HepG2 (cell line): ENCODE data around the gene ZNF526. TPM values are rescaled to one million over a fixed set of nuclear protein-coding genes. Genes with fewer than 3 reads are reported as not detected.
A peak's percentile ranks its signal among the peaks of the same experiment; 100 is the strongest.

Experiments used
- ELF1 ChIP-seq: sonication (generic); formaldehyde crosslinking; IDR thresholded peaks from 2 replicates; pipeline ENCODE4 v1.4.0; 2020; ENCODE audit warnings: missing genetic modification reagents
- HMGA1 ChIP-seq: sonication (generic); formaldehyde crosslinking; conservative IDR thresholded peaks from 2 replicates; pipeline ENCODE4 v1.4.0; 2020; ENCODE audit warnings: missing genetic modification reagents
- KDM1A ChIP-seq: IDR thresholded peaks from 2 replicates; pipeline ENCODE4 v1.6.1; 2016; ENCODE audit warnings: missing compliant biosample characterization
- PHF20 ChIP-seq: sonication (generic); formaldehyde crosslinking; IDR thresholded peaks from 2 replicates; pipeline ENCODE4 v1.5.0; 2020; ENCODE audit warnings: mild to moderate bottlenecking, missing genetic modification reagents
- RFXANK ChIP-seq: IDR thresholded peaks from 2 replicates; pipeline ENCODE4 v1.6.1; 2016
- ZBTB20 ChIP-seq: sonication (generic); formaldehyde crosslinking; IDR thresholded peaks from 2 replicates; pipeline ENCODE4 v1.8.1; 2023; ENCODE audit warnings: missing genetic modification reagents, low read depth, mild to moderate bottlenecking, borderline replicate concordance
- ZNF777 ChIP-seq: sonication (generic); formaldehyde crosslinking; IDR thresholded peaks from 2 replicates; pipeline ENCODE4 v1.4.0; 2020; ENCODE audit warnings: missing genetic modification reagents
- ZNF790 ChIP-seq: sonication (generic); formaldehyde crosslinking; IDR thresholded peaks from 2 replicates; pipeline ENCODE4 v1.8.0; 2022; ENCODE audit warnings: missing genetic modification reagents, mild to moderate bottlenecking, borderline replicate concordance
- ZNF83 ChIP-seq: sonication (generic); formaldehyde crosslinking; IDR thresholded peaks from 2 replicates; pipeline ENCODE4 v1.4.0; 2020; ENCODE audit warnings: missing genetic modification reagents, mild to moderate bottlenecking, borderline replicate concordance
- polyA plus RNA-seq, 8 experiments: library from polyadenylated mRNA; depleted of rRNA in 3 of 8; stranded (reverse) in 7 of 8; unstranded in 1 of 8; fragments of >200 nt; fragmentation: Illumina TruSeq in 4 of 8; extraction: Trizol in 4 of 8; gene quantifications; 2 replicates each; pipeline versions ENCODE4 v1.2.1 to v1.2.3, GENCODE V29; 2011 to 2016; ENCODE audit warnings: low read depth in 4 of 8, missing spikeins in 1 of 8, mixed read lengths in 1 of 8; ENCODE audit not compliant: insufficient read depth in 1 of 8
- total RNA-seq, 5 experiments: library from RNA; depleted of rRNA; stranded (reverse); fragments of >200 nt; fragmentation: Illumina TruSeq; extraction: Trizol; gene quantifications; 2 replicates each; pipeline ENCODE4 v1.2.3, GENCODE V29; 2016; ENCODE audit warnings: low read depth in 1 of 5
- TF ChIP-seq, protein P1 (sequence below): sonication (generic); formaldehyde crosslinking; IDR thresholded peaks from 2 replicates; pipeline ENCODE4 v1.4.0; 2020; ENCODE audit warnings: missing genetic modification reagents, mild to moderate bottlenecking, borderline replicate concordance

ZNF526 gene
- total and polyA plus RNA-seq, 2 of the 13 experiments (the other 11 are each of a cell fraction or from before 2014, with no cell fraction given), result 3.3 to 8.4 TPM

DNA sequence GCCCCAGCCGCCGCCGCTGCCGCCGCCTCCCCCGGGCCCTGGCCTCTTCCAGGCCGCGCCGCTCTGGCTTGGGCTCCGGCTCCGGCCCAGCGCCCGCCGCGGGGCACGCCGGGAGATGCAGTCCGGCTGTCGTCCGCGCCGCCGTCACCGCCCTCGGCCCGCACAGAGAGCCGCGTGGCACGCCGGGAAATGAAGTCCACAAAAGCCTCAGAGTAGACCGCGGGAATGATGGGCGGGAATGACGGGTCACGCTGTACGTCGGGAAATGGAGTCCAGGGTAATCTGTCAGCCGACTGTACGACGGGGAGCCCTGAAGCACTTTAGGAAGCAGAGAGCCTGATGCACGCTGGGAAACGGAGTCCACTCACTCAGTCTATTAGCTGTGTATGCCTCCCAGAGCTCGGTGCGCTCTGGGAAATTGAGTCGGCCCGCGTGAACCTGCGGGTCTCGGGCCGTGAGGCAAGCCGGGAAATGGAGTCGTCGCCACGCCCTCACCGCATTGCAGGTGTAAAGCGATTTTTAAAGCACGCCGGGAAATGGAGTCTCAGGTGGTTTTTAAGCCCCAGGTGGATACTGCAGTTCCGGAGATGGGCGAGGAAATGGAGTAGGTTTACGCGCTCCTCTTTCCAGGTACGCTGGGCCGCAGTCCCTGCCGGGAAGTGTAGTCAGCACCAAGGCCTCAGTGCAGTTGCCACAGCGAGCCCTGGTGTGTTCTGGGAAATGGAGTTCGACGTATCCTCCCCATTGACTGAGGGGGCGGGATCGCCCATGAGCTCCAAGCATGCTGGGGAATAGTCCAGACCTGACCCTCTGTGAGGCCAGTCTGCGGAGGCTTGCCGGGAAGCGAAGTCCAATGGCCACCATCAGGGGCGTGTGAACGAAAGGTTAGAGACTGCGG, 22.6 kb downstream of the ZNF526 start, which contains the start of gene GSK3A (continued):
- TF ChIP-seq ZBTB20 (CRISPR knock-in tag) (no peak), RFXANK (CRISPR knock-in tag) (peak; percentile 16; the same call in 1 of the 2 replicates), ZNF83 (CRISPR knock-in tag) (no peak), ZNF790 (no peak), HMGA1 (CRISPR knock-in tag) (no peak), PHF20 (no peak), KDM1A (CRISPR knock-in tag) (no peak), ZNF777 (CRISPR knock-in tag) (peak; percentile 25; the same call in 1 of the 2 replicates), ELF1 (CRISPR knock-in tag) (peak; percentile 95)
- TF ChIP-seq, protein P1, sequence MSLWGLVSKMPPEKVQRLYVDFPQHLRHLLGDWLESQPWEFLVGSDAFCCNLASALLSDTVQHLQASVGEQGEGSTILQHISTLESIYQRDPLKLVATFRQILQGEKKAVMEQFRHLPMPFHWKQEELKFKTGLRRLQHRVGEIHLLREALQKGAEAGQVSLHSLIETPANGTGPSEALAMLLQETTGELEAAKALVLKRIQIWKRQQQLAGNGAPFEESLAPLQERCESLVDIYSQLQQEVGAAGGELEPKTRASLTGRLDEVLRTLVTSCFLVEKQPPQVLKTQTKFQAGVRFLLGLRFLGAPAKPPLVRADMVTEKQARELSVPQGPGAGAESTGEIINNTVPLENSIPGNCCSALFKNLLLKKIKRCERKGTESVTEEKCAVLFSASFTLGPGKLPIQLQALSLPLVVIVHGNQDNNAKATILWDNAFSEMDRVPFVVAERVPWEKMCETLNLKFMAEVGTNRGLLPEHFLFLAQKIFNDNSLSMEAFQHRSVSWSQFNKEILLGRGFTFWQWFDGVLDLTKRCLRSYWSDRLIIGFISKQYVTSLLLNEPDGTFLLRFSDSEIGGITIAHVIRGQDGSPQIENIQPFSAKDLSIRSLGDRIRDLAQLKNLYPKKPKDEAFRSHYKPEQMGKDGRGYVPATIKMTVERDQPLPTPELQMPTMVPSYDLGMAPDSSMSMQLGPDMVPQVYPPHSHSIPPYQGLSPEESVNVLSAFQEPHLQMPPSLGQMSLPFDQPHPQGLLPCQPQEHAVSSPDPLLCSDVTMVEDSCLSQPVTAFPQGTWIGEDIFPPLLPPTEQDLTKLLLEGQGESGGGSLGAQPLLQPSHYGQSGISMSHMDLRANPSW (CRISPR knock-in tag), result peak; percentile 65; the same call in 1 of the 2 replicates
